ENCODE data around the gene PPM1L. TPM values are rescaled to one million over a fixed set of nuclear protein-coding genes. Genes with fewer than 3 reads are reported as not detected.

PPM1L gene
- total RNA-seq, 2 experiments from 2014 or later = 3.2 to 3.3 TPM

- ChIA-PET POLR2A (no interaction called here), CTCF (no interaction called here)
Measured at GRCh38 chr3:161117646-161118045, 361.6 kb downstream of the PPM1L start.

- POLR2A ChIA-PET = no interaction called here
- CTCF ChIA-PET = no interaction called here
Measured at GRCh38 chr3:161126495-161126894, 370.5 kb downstream of the PPM1L start.

Other genes starting within 250 kb of the PPM1L start
- gene KPNA4, start 190.7 kb upstream of the PPM1L start, total RNA-seq = 10 to 100 TPM; 68.3 to 73.5 TPM
- not detected for gene ARL14, start 79.1 kb upstream of the PPM1L start, total RNA-seq